Mesothelial cell of epicardium (in vitro differentiated cells): ENCODE data around the gene ATF7. TPM values are rescaled to one million over a fixed set of nuclear protein-coding genes. Genes with fewer than 3 reads are reported as not detected.
A peak's percentile ranks its signal among the peaks of the same experiment; 100 is the strongest.

Experiments
- DNase-seq, 2 experiments: peaks; one replicate each; pipeline ENCODE4 v3.0.0; 2021; ENCODE audit warnings: low spot score in 2 of 2; ENCODE audit not compliant: unreplicated experiment in 2 of 2
- H3K27ac Mint-ChIP-seq: 2 replicates; pipeline ENCODE4 v1.8.0; 2021; ENCODE audit warnings: mixed read lengths
- H3K27me3 Mint-ChIP-seq: 2 replicates; pipeline ENCODE4 v1.8.0; 2021; ENCODE audit warnings: low read depth, mixed read lengths
- H3K36me3 Mint-ChIP-seq: 2 replicates; pipeline ENCODE4 v1.8.0; 2021; ENCODE audit warnings: mixed read lengths
- H3K4me1 Mint-ChIP-seq: 2 replicates; pipeline ENCODE4 v1.8.0; 2021; ENCODE audit warnings: mixed read lengths
- H3K4me3 Mint-ChIP-seq: 2 replicates; pipeline ENCODE4 v1.8.0; 2021; ENCODE audit warnings: mild to moderate bottlenecking, moderate library complexity, mixed read lengths
- H3K9me3 Mint-ChIP-seq: 2 replicates; pipeline ENCODE4 v1.8.0; 2021; ENCODE audit warnings: mixed read lengths
- total RNA-seq: library from RNA; stranded (reverse); gene quantifications from 3 replicates; pipeline ENCODE4 v1.2.1, GENCODE V29; 2021
- TF ChIP-seq, protein P1 (sequence below): fragments of 200-600 bp; sonication (generic); IDR thresholded peaks from one replicate; pipeline ENCODE4 v1.5.0; 2021; ENCODE audit warnings: antibody characterized with exemption; ENCODE audit not compliant: unreplicated experiment

The ATF7 gene
- total RNA-seq, 1 donor from 2014 or later = 36.3 TPM

GRCh38 chr12:53594897-53595615, 31.1 kb downstream of the ATF7 start:
- DNase-seq = no peak
- H3K36me3 Mint-ChIP-seq = peaks cover 16% of the 10 kb centered on the region
- no peaks in the 10 kb centered on the region for H3K27me3 Mint-ChIP-seq
- TF ChIP-seq, protein P1, sequence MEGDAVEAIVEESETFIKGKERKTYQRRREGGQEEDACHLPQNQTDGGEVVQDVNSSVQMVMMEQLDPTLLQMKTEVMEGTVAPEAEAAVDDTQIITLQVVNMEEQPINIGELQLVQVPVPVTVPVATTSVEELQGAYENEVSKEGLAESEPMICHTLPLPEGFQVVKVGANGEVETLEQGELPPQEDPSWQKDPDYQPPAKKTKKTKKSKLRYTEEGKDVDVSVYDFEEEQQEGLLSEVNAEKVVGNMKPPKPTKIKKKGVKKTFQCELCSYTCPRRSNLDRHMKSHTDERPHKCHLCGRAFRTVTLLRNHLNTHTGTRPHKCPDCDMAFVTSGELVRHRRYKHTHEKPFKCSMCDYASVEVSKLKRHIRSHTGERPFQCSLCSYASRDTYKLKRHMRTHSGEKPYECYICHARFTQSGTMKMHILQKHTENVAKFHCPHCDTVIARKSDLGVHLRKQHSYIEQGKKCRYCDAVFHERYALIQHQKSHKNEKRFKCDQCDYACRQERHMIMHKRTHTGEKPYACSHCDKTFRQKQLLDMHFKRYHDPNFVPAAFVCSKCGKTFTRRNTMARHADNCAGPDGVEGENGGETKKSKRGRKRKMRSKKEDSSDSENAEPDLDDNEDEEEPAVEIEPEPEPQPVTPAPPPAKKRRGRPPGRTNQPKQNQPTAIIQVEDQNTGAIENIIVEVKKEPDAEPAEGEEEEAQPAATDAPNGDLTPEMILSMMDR = no peak
- no peaks in the 10 kb centered on the region for H3K9me3 Mint-ChIP-seq
- peaks cover 16% of the 10 kb centered on the region for H3K4me1 Mint-ChIP-seq
- no peak overlapping the region for H3K27ac Mint-ChIP-seq
- no peak overlapping the region for H3K4me3 Mint-ChIP-seq

- TF ChIP-seq, protein P1 = no peak
- no peak for DNase-seq
- H3K4me1 Mint-ChIP-seq = peaks cover 13% of the 10 kb centered on the region
- H3K9me3 Mint-ChIP-seq = no peaks in the 10 kb centered on the region
- no peaks in the 10 kb centered on the region for H3K27me3 Mint-ChIP-seq
- peaks cover 12% of the 10 kb centered on the region for H3K36me3 Mint-ChIP-seq
- H3K4me3 Mint-ChIP-seq = no peak overlapping the region
- no peak overlapping the region for H3K27ac Mint-ChIP-seq
Measured at GRCh38 chr12:53593707-53594106, 32.5 kb downstream of the ATF7 start.

DNA sequence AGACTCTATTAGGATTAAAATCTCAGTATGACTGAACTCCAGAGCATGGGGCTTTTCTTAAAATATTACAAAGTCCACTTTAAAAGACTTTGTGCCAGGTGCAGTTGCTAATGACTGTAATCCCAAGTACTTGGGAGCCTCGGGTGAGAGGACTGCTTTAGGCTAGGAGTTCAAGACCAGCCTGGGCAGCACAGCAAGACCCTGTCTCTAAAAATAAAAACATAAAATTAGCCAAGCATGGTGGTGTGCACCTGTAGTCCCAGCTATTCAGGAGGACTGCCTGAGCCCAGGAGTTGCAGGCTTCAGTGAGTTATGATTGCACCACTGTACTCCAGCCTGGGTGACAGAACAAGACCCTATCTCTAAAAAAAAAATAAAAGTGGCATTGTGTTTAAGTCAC, 33.2 kb downstream of the ATF7 start:
- H3K4me1 Mint-ChIP-seq = peaks cover 13% of the 10 kb centered on the region
- TF ChIP-seq, protein P1 = no peak
- DNase-seq = no peak
- H3K4me3 Mint-ChIP-seq = no peak overlapping the region
- no peak overlapping the region for H3K27ac Mint-ChIP-seq
- peaks cover 5% of the 10 kb centered on the region for H3K36me3 Mint-ChIP-seq
- H3K27me3 Mint-ChIP-seq = no peaks in the 10 kb centered on the region
- H3K9me3 Mint-ChIP-seq = no peaks in the 10 kb centered on the region

DNA sequence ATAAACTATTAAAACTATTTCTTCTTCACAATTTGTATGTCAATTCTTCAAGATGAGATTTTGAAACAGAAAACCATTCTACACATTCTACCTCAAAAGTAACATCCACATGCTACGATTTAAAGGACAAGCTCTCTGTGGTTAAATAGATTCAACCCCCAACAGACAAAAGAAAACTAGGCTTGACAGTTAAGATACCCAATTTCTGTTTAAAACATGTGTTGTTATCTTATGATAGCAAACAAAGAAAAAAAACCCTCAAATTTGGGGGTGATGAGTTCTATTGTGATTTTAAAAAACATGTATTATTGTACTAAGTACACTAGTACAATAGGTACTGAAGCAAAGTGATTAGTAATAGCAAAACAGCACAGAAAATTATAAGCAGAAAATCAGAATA, 33.8 kb downstream of the ATF7 start:
- H3K27me3 Mint-ChIP-seq = no peaks in the 10 kb centered on the region
- no peak overlapping the region for H3K4me3 Mint-ChIP-seq
- peaks cover 3% of the 10 kb centered on the region for H3K36me3 Mint-ChIP-seq
- no peaks in the 10 kb centered on the region for H3K9me3 Mint-ChIP-seq
- no peak overlapping the region for H3K27ac Mint-ChIP-seq
- TF ChIP-seq, protein P1 = no peak
- H3K4me1 Mint-ChIP-seq = peaks cover 13% of the 10 kb centered on the region
- no peak for DNase-seq

- Mint-ChIP-seq H3K9me3 (no peaks in the 10 kb centered on the region), H3K27ac (peak overlapping the region; percentile 0), H3K36me3 (no peaks in the 10 kb centered on the region), H3K27me3 (no peaks in the 10 kb centered on the region), H3K4me1 (peaks cover 15% of the 10 kb centered on the region), H3K4me3 (no peak overlapping the region)
- TF ChIP-seq, protein P1 = no peak
- no peak for DNase-seq
Measured at GRCh38 chr12:53591301-53592206, 34.6 kb downstream of the ATF7 start.
